Coronary artery (tissue), 2 donors: ENCODE results near the gene ERC1.
A peak's percentile ranks its signal among the peaks of the same experiment; 100 is the strongest.

Experiments used
- DNase-seq: peaks from one replicate; pipeline ENCODE4 v3.0.0-alpha.2; 2017; ENCODE audit warnings: low spot score
- H3K27ac ChIP-seq, 2 donors: fragments of 200-600 bp; sonication (generic); one replicate each; pipeline ENCODE4 v1.5.1; 2016 to 2019
- H3K4me3 ChIP-seq: fragments of 200-600 bp; sonication (generic); 2 replicates; pipeline ENCODE4 v1.5.1; 2016; ENCODE audit warnings: mild to moderate bottlenecking, moderate library complexity
- TF ChIP-seq, protein P1 (sequence below): fragments of 200-600 bp; sonication (generic); IDR thresholded peaks from one replicate; pipeline ENCODE4 v1.5.1; 2019; ENCODE audit warnings: antibody characterized with exemption

The ERC1 gene

DNA sequence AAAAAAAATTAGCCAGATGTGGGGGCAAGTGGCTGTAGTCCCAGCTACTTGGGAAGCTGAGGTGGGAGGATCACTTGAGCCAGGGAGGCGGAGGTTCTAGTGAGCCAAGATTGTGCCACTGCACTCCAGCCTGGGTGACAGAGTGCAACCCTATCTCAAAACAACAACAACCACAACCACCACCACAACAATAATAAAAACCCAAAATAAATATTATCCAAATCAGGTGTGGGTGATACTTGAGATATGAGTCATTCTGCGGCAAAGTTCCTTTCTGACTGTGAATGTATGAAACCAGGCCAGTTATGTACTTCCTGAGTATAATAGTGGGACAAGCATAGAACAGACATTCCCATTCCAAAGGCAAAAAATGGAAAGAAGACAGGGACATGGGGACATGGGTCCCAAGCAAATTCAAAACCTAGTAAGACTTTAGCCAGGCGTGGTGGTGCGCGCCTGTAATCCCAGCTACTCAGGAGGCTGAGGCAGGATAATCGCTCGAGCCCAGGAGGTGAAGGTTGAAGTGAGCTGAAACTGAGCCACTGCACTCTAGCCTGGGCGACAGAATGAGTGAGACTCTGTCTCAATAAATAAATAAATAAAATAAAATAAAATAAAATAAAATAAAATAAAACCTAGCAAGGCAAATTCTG is 9.7 kb upstream of the ERC1 start:
- H3K4me3 ChIP-seq: no peak overlapping the region
- no peak overlapping the region for H3K27ac ChIP-seq
- no peak for DNase-seq
- TF ChIP-seq, protein P1, sequence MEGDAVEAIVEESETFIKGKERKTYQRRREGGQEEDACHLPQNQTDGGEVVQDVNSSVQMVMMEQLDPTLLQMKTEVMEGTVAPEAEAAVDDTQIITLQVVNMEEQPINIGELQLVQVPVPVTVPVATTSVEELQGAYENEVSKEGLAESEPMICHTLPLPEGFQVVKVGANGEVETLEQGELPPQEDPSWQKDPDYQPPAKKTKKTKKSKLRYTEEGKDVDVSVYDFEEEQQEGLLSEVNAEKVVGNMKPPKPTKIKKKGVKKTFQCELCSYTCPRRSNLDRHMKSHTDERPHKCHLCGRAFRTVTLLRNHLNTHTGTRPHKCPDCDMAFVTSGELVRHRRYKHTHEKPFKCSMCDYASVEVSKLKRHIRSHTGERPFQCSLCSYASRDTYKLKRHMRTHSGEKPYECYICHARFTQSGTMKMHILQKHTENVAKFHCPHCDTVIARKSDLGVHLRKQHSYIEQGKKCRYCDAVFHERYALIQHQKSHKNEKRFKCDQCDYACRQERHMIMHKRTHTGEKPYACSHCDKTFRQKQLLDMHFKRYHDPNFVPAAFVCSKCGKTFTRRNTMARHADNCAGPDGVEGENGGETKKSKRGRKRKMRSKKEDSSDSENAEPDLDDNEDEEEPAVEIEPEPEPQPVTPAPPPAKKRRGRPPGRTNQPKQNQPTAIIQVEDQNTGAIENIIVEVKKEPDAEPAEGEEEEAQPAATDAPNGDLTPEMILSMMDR: no peak

DNA sequence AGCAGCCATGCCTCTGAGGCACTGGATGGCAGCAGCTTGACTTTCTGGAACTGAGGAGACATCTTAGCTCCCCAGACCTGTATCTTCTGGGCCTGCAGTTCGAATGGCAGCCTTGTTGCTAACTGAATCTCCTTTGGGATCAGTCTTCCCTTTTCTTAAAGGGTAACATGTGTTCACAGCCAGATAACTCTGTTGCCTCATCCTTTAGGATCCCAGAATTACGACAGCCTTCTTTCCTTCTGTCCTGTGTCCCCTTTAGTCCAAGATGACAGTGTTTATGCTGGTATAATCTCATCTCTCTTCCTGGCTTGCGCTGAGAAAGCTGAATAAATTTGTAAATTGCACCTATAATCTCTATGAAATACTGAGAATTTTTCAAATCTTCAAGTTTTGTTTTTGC is 9.1 kb upstream of the ERC1 start:
- no peak overlapping the region for H3K4me3 ChIP-seq
- TF ChIP-seq, protein P1: no peak
- no peak for DNase-seq
- no peak overlapping the region for H3K27ac ChIP-seq

DNA sequence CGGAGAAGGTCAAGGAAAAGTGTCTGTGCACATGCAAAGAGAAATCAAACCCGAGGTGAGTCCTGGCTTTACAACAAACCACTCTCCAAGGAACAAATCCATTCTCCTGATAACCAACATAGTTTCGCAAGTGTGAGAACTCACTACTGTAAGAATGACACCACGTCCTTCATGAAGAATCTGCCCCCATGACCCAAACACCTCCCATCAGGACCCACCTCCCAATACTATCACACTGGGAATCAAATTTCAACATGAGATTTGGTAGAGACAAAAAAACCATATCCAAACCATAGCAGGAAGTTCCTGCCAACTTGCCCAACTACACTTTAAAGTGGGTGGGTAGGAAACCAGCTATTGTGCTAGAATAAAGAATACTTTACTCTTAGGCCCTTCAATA is 2.4 kb upstream of the ERC1 start:
- TF ChIP-seq, protein P1: no peak
- peak overlapping the region; percentile 89 for H3K4me3 ChIP-seq
- no peak overlapping the region for H3K27ac ChIP-seq
- no peak for DNase-seq

DNA sequence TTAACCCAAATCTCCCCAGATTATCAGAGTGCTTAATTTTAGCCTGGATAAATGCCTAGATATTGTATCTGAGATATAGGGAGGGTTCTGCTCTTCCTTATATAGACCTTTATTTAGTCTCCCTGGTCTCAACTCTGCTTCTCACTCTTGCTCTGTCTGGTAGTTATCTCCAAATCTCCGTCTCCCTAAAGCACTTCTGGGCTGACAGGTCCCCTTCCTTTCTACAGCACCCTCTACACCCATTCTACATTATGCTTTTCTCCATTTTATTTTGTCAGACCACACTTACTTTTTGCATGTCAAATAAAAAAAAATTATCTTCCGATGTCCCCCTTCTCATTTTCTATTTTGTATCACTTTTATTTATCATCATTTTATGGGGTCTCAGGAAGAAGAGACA is 2.0 kb upstream of the ERC1 start:
- H3K27ac ChIP-seq: no peak overlapping the region
- TF ChIP-seq, protein P1: no peak
- H3K4me3 ChIP-seq: peak overlapping the region; percentile 89
- DNase-seq: no peak

DNA sequence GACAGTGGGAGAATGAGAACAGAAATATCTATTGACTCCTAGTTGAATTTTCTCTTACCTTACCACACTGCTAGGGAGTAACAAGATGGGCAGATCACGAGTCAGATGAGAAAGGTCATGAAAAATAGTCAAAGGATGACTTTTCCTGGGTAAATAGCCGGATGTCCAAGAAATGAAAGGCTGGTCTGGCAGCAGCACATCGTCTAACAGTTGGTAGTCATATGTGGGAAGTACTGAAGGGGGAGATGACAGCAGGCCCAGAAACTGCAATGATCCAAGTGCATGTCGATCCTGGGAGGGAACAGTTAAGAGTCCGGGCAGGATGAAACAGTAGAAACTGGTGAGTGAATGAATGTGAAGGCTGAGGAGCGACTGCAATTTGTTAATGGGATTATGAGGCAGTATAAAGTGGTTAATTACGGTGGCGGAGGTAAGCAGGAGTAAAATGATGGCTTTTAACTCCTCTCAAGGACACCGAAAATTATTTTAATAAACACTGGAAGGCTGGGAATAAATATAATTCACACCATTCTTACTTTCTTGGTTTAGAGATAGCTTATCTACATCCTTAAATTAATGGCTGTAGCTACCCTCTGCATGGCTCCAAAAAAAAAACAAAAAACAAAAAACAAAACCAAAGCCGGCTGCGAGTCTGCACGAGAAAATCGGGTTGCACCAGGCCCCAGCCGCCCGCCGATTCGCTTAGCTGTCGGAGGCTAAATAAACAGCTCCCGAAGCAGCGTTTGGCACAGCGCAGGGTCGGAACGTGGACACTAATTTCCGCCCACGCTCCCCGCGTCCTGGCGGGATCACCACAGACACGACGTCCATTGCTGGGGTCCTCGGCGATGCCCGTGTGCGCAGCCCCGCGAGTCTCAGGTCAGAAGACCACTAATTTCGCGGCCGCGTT is 1.0 kb upstream of the ERC1 start:
- no peak for DNase-seq
- Histone ChIP-seq H3K4me3 (peak overlapping the region; percentile 89), H3K27ac (peak overlapping the region; percentile 94 to 99)
- TF ChIP-seq, protein P1: no peak

DNA sequence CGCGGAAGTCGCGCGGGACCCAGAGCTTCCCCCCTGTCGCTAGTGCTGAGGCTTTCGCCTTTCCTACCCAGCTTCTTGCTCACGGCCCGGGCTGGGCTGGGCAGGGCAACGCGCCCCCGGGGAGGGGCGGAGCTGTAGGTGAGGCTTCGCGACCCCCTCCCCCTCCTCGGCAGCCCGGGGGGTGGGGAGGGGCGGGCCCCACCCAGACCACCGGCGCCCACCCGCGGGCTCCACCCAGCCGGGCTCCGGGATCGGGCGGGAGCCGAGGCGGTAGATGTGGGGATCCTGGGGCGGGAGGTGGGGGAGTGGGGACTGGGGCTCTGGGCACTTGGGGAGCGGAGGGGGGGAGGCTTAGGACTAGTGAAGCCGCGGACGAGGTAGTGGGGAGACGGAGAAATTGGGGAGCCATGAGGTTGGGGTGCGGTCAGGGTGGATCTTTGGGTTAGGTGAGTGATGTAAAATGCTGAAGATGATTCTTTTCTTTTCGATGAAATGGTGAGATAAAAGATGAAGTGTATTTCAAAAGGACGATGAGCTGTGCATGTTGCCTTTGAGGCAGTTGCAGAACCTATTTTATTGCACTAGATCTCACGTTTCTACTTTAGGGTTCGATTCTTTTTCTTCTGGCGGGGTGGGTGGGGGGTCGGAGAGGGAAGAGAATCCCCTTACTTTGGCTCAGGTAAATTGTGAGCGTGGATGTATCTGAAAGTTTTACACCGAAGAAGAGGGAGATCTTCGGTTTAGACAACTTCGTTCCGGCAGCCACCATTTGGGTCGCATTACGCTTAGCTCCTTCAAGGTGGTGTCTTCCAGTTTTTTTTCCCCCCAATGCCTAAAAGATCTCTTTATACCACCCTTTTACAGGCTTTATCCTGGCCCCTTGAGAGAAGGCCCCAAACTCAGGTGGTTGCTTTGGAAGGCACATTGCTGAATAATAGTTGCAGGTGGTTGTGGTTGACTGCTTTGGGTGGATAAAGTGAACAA is 619 bp downstream of the ERC1 start:
- DNase-seq: peak; percentile 77
- H3K4me3 ChIP-seq: peak overlapping the region; percentile 89

More for the DNA sequence above, 619 bp downstream of the ERC1 start:
- TF ChIP-seq, protein P1: no peak
- H3K27ac ChIP-seq: peak overlapping the region; percentile 94 to 99
